Fibroblast of villous mesenchyme (primary cell): ENCODE data around the gene MAN2A1. TPM values are rescaled to one million over a fixed set of nuclear protein-coding genes. Genes with fewer than 3 reads are reported as not detected.

Source experiments
- DNase-seq: peaks from one replicate; pipeline ENCODE4 v3.0.0-alpha.2; 2010; ENCODE audit warnings: low read depth
- H3K4me3 ChIP-seq: 2 replicates; pipeline ENCODE4 v1.5.1; 2011; ENCODE audit warnings: low read depth, mild to moderate bottlenecking, low read length
- CTCF ChIP-seq: IDR thresholded peaks from 2 replicates; pipeline ENCODE4 v1.5.1; 2012; ENCODE audit warnings: low read depth, mild to moderate bottlenecking, low read length; ENCODE audit not compliant: insufficient read depth
- total RNA-seq: library from RNA; depleted of rRNA; stranded (reverse); fragments of >200 nt; gene quantifications from 2 replicates; pipeline ENCODE4 v1.2.3, GENCODE V29; 2012

MAN2A1 gene
- total RNA-seq, 1 donor: 178 TPM

GRCh38 chr5:109876030-109876725 lies 186.5 kb downstream of the MAN2A1 start:
- no peak overlapping the region for H3K4me3 ChIP-seq
- DNase-seq: peak; percentile 40
- no peak for TF ChIP-seq CTCF

- H3K4me3 ChIP-seq: no peak overlapping the region
- no peak for TF ChIP-seq CTCF
- DNase-seq: no peak
Measured at GRCh38 chr5:109876941-109877669, 187.4 kb downstream of the MAN2A1 start.

GRCh38 chr5:109877670-109878045 lies 187.9 kb downstream of the MAN2A1 start:
- DNase-seq: no peak
- TF ChIP-seq CTCF: no peak
- no peak overlapping the region for H3K4me3 ChIP-seq

GRCh38 chr5:109878887-109879286 lies 189.2 kb downstream of the MAN2A1 start:
- TF ChIP-seq CTCF: no peak
- DNase-seq: no peak
- H3K4me3 ChIP-seq: no peak overlapping the region

- no peak for TF ChIP-seq CTCF
- H3K4me3 ChIP-seq: no peak overlapping the region
- DNase-seq: no peak
Measured at GRCh38 chr5:109880907-109881685, 191.4 kb downstream of the MAN2A1 start.

GRCh38 chr5:109882546-109882945 lies 192.8 kb downstream of the MAN2A1 start:
- DNase-seq: no peak
- no peak for TF ChIP-seq CTCF
- no peak overlapping the region for H3K4me3 ChIP-seq
